ENCODE data around the gene SMAD6.

SMAD6 gene

DNA sequence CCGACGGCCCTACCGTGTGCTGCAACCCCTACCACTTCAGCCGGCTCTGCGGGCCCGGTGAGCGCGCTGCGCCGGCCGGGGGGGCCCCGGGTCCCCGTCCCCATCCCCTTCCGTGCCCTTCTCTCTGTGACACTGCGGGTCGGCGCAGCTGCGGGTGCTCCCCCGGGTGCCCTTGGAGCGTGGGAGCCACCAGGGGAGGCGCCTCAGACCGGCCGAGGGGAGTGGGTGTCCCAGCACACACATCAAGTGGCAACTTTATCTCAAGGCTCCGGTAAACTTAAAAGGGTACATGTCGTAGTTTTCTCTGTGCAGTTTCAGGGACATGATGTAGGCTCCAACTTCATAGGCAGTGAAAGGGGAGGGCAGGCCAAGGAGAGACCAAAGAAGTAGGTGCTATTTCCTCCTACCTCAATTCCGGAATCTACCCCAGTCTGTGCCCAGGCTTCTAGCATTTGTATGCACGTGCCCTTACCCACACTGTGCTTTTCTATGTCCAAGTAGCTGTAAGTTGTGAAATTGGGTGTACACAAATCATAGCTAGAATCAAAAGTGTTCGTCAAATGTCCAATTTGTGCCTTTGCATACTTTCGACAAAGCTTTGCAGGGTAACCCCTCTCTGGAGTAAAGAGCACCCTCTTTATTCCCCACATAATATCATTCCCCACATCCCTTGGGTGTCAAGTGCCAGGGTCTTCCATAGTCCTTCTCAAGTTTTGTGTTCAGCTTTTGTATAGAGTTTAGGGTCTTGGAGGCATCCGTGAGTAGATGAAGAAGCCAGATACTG is 2.2 kb downstream of the SMAD6 start:
- DNase-seq = no peak

DNA sequence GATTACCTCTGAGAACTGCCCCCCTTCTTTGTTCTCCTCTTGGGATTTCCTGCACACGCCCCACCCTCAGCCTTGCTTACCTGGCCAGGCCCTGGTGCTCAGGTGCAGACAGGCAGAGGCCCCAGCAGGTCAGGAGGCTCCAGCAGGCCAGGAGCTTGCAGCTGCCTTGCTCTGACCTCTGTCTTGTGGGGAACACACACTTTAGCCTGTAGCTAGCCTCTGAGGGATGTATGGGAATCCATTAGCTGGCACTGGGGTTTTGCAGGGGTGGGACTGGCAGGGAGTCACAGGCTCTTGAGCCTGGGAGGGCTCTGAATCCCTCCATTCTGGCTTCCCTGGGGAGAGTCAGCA is 2.7 kb downstream of the SMAD6 start:
- DNase-seq = no peak

DNA sequence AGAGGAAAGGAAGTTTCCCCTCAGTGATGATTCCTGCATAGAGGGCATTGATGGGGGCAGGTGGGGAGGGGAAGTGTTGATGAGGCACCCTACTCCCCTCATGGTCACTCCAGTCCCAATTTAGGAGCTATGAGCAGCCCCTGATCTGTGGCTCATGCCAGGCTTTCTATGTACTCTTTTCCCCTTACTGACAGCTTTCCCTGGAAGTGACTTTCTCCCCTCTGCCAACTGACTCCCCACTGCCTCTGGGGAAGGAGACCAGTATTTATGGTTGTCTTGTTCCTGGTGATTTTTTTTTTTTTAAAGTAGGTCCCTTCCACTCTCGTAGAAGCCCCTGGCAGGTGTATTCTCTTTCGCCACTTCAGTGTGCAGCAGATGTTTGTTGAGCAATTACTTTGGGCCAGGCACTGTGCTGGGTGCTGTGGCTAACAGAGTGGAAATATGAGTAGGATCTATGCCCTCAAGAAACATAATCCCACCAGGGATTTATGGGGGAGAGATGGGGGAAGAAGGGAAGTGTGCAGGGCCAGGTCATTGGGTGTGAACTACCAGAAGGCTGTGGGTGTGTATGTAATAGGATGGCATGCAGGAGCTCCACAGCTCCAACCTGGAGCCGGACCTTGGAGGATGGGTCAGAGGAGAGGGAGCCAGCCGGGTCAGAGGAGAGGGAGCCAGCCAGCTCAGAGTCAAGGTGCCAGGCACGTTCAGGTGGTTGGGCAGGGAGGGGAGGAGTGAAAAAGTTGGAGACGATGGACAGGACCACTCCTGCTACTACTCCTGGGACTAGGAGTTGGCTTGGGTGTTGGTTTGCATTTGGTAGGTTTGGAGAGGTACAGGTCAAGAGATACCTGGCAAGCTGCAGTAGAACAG is 3.5 kb downstream of the SMAD6 start:
- no peak for DNase-seq

DNA sequence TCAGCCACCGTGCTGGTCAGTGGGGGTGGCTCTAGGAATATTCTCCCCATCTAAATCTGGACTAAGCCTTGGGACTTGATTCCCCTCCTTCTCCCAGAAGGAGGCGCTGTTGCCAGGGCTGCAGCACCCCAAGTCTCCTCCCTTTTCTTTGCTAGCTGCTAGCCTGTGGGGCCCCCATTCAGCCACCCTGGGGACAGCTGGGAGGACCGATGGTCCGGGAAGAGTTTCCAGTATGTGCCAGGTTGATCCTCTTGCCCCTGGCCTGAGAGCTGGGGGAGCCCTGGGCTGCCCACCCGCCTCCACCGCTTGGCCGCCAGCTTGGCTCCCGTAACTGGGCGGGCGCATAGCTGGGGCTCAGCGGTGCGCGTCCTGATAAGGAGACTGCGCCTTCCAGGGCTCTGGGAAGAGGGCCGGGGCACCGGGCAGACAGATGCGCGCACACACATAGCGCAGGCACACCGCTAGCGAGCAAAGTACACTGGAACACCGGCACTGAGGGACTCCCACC is 4.2 kb downstream of the SMAD6 start:
- DNase-seq = no peak

DNA sequence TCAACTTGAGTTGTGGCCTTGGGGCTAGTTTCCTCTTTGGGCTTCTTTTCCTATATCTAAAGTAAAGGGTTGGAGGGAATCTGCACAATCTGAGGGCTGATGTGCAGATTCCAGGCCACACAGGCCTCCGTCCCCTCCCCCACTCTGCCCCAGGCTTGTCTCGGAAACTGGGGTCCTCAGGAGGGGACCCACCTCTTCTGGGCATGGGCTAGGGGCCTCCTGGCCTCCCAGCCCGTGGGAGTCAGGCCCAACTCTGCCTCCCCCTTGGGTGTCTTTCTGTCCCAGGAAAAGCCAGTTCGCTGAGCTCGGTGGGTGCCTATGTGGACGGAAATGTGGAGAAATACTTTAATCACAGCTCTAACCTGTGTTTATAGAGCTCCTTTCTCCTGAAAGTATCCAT is 4.8 kb downstream of the SMAD6 start:
- no peak for DNase-seq

- DNase-seq = no peak
Measured at GRCh38 chr15:66707310-66708082, 5.5 kb downstream of the SMAD6 start.

GRCh38 chr15:66708389-66708788 is 6.4 kb downstream of the SMAD6 start:
- DNase-seq = no peak

DNA sequence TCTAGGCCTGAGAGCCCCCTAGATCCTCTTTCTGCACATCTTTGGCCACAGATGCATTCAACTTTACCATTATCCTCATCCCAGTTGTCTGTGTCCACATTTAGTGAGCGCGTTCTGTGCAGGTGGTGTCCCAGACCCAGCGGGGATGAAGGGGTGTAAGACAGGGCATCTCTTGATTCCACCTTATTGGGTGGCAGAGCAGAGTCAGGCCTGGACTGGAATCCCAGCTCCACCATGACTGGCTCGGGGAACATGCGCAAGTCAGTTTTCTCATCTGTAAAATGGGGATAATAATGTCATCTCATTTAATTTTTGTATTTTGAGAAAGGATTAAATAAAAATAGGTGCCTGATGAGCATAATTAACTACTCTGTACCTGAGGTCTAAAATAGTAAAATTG is 7.8 kb downstream of the SMAD6 start:
- no peak for DNase-seq

DNA sequence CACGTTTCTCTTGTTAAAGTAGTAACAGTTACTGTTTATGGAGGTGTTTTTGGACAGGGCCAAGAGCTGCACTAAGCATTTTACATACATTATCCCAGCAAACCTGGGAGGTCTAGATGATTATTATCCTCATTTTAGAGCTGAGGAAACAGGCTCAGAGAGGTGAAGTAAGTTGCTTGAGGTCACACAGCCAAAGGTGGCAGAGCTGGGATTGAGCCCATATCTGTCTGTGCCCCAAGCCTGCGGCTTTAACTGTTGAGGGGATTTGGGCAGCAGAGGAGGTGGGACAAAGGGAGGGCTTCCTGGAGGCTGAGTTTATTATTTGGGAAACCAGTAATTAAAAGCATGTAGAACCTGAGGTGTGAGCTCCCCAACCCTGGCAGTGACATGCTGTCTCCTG is 9.2 kb downstream of the SMAD6 start:
- no peak for DNase-seq

DNA sequence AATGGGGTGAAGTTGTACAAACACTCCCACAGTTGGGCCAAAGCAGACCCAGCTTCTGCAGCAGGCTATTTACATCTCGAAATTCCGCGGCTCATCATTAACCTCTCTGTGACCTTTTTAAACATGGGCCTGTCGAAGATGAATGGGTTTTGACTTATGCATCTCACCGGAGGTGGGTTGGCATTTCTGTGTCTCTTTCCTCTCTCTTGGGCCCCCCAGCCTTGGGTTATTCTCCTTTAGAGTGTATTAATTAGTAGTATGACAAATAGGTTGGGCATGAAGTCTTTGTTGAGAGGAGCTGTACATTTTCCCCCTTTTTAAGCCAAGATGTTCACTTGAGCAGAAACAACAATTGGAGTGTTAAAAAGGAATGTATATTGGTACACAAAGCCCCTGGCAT is 9.8 kb downstream of the SMAD6 start:
- DNase-seq = no peak

GRCh38 chr15:66713843-66714508 is 11.9 kb downstream of the SMAD6 start:
- DNase-seq = no peak

DNA sequence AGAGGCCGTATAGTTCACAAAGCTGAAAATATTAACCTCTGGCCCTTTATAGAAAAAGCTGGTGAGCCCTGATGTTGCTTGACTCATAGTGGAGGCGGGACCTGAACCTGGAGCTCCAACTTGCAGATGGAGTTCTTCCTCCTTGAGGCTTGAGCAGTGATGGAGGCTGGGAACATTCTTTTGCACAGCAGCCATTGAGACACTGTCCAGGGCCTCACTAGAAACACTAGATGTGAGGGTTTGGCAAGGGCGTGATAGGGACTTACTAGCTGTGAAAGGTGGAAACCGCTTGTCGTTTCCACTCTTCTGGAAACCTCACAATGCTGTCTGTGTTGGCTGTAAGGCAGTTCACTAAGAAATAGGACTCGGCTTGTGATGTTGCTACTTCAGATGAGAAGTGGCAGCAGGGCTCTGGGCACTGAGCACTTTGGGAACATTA is 12.5 kb downstream of the SMAD6 start:
- DNase-seq = no peak

GRCh38 chr15:66715181-66715624 is 13.2 kb downstream of the SMAD6 start:
- no peak for DNase-seq

DNA sequence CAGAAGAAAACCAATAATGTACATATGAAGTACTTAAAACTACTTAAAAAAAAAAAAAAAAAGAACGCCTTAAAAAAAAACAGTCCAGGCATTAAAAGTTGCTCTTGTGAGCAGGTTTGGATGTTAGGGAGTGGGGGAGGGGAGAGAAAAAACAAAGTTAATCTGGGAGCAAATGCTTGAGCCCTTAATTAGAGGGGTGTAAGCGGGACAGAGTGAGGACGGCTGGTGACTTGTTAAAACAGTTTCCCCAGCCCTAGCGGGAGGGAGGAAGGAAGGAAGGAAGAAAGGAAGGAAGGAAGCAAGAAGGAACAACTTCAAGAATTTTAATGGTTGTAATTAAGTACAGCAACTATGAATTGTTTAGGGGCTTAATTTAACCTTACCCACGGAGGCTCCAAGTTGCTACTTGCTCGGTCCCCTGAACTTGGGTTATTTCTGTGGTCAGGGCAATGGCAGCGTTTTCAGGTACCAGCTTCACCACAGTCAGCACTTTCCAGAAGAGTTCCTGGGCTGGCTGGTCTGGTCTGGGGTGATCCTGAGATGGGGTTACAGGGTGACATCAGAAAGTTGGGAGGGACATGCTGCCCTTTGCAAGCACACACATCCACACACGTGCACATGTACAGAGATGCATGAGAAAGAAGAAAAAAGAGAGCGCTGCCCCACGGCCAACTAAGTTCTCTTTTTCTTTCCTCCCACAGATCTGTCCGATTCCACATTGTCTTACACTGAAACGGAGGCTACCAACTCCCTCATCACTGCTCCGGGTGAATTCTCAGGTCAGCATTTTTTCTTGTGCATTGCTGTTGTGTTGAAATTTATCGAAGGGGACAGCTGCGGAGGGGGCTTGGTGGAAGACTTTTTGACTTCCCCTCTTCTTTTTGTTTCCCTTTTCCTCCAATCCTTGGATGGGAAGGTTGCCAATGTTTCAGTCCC is 14.0 kb downstream of the SMAD6 start:
- no peak for DNase-seq

DNA sequence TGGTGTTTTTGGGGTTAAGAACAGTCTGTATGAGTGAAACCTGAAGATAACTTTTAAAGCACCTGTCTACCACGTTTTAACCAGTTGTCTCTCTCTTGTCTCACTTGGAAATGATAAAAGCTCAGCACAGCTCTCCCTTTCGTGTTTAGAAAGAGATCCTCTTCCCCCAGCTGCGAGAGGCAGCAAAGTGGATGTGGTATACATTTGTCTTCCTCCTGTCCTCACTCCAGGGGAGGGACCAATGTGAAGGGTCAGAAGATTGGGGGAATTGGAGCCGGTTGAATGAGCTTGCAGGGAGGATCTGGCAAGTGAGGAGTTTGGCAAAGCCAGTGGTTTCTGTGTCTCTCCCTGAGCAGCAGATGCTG is 14.6 kb downstream of the SMAD6 start:
- DNase-seq = no peak

GRCh38 chr15:66718220-66718988 is 16.4 kb downstream of the SMAD6 start:
- no peak for DNase-seq

- no peak for DNase-seq
Measured at GRCh38 chr15:66719471-66719870, 17.4 kb downstream of the SMAD6 start.

DNA sequence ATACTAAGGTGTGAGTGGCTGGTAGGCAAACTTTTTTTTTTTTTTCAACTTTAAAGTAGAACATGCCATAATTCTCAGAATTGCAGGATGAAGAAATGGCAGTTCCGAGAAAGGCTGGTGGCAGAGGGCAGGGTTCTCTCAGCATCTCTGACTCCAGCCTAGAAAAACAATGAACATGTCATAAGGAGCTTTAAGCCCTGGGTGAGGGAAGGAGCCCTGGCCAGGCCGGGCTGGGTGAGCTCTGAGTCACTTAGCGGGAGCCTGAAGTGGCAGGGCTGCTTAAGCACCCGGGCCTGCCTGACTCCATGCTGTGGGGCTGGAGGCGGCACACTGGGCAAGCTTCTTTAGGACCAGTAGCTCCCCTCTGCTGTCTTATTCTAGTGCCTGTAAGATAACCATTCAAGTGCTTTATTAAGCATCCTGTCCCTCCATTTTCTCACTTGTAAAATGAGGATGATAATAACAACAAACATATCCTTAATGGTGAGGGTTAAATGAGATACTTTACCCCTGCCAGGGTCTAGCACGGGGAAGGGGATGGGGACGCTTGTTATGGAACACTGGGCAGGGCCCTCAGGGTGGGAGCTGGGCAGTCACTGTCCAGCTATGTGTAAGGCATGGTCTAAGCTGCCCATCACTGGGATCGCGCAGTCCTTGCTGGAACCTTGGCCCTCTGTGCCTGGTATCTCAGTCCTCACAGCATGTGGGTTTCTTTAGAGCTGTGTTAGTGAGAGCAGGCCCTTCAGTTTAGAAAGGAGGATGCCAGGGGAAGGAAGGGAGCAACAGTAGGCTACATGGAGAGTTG is 18.4 kb downstream of the SMAD6 start:
- no peak for DNase-seq

- DNase-seq = no peak
Measured at GRCh38 chr15:66721020-66721419, 19.0 kb downstream of the SMAD6 start.

GRCh38 chr15:66721501-66721937 is 19.5 kb downstream of the SMAD6 start:
- no peak for DNase-seq
